SK-N-MC (cell line): ENCODE results near the gene CYB5B.

Experiments used
- EZH2 ChIP-seq: fragments of 200-600 bp; sonication (generic); IDR thresholded peaks from one replicate; pipeline ENCODE4 v1.6.1; 2017; ENCODE audit warnings: antibody characterized with exemption
- FOXP2 ChIP-seq: optimal IDR thresholded peaks from 2 replicates; pipeline ENCODE3; 2011; ENCODE audit warnings: mild to moderate bottlenecking, moderate library complexity; ENCODE audit not compliant: insufficient read depth; ENCODE audit errors: extremely low read length, control extremely low read depth
- POLR2AphosphoS5 ChIP-seq: IDR thresholded peaks from 2 replicates; pipeline ENCODE4 v1.6.1; 2012; ENCODE audit warnings: mild to moderate bottlenecking, low read depth, low read length, borderline replicate concordance

DNA sequence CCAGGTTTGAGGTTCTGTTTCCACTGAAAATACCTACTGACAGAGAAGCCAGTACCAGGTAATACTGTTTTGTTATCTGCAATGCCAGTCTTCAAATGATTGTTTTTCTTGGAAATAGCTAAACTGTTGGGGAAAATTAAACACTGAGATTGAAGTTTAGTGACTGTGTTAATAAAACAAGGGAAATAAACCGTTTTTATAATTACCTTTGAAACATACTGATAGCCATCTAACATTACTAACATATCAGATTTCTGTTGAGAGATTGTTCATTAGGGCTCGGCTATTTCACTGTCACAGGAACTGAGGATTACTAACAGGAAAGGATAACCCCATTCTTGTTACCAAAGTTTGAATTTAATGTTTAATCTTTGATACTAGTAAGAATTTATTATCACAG, 42.1 kb downstream of the CYB5B start:
- TF ChIP-seq EZH2 (no peak), POLR2AphosphoS5 (no peak), FOXP2 (no peak)
